ENCODE data around the gene P2RY14.
A peak's percentile ranks its signal among the peaks of the same experiment; 100 is the strongest.

Gene P2RY14

GRCh38 chr3:151300539-151300938 is 22.2 kb upstream of the P2RY14 start:
- no peak for DNase-seq

GRCh38 chr3:151299006-151299405 is 20.7 kb upstream of the P2RY14 start:
- no peak for DNase-seq

GRCh38 chr3:151297429-151297828 is 19.1 kb upstream of the P2RY14 start:
- DNase-seq, result peak; percentile 29

- no peak for DNase-seq
Observed at GRCh38 chr3:151296226-151296625, 17.9 kb upstream of the P2RY14 start.

- no peak for DNase-seq
Observed at GRCh38 chr3:151293127-151293526, 14.8 kb upstream of the P2RY14 start.

GRCh38 chr3:151290673-151291072 is 12.3 kb upstream of the P2RY14 start:
- peak; percentile 42 for DNase-seq

- no peak for DNase-seq
Observed at GRCh38 chr3:151289445-151289844, 11.1 kb upstream of the P2RY14 start.

- no peak for DNase-seq
Observed at GRCh38 chr3:151285940-151286339, 7.6 kb upstream of the P2RY14 start.

GRCh38 chr3:151283907-151284461 is 5.6 kb upstream of the P2RY14 start:
- DNase-seq, result peak; percentile 29

GRCh38 chr3:151283387-151283786 is 5.0 kb upstream of the P2RY14 start:
- no peak for DNase-seq

- peak; percentile 65 for DNase-seq
Observed at GRCh38 chr3:151282921-151283320, 4.6 kb upstream of the P2RY14 start.

- peak; percentile 81 for DNase-seq
Observed at GRCh38 chr3:151281671-151282324, 3.5 kb upstream of the P2RY14 start.

GRCh38 chr3:151276687-151277042 is 1.7 kb downstream of the P2RY14 start:
- DNase-seq, result no peak

GRCh38 chr3:151276038-151276686 is 2.2 kb downstream of the P2RY14 start:
- DNase-seq, result no peak

- no peak for DNase-seq
Observed at GRCh38 chr3:151275091-151275490, 3.3 kb downstream of the P2RY14 start.

- no peak for DNase-seq
Observed at GRCh38 chr3:151269631-151270030, 8.7 kb downstream of the P2RY14 start.

- no peak for DNase-seq
Observed at GRCh38 chr3:151268267-151269235, 9.8 kb downstream of the P2RY14 start.

GRCh38 chr3:151267066-151267465 is 11.3 kb downstream of the P2RY14 start:
- no peak for DNase-seq

- no peak for DNase-seq
Observed at GRCh38 chr3:151265866-151266265, 12.5 kb downstream of the P2RY14 start.

- no peak for DNase-seq
Observed at GRCh38 chr3:151265166-151265565, 13.2 kb downstream of the P2RY14 start.

GRCh38 chr3:151264605-151265004 is 13.7 kb downstream of the P2RY14 start:
- DNase-seq, result no peak

- no peak for DNase-seq
Observed at GRCh38 chr3:151262871-151263525, 15.3 kb downstream of the P2RY14 start.

GRCh38 chr3:151259664-151260063 is 18.7 kb downstream of the P2RY14 start:
- DNase-seq, result no peak
